GM23338 (cell line): ENCODE results near the gene UGT1A3. TPM values are rescaled to one million over a fixed set of nuclear protein-coding genes. Genes with fewer than 3 reads are reported as not detected.

Source experiments
- ATAC-seq: fragments of 200-7000 bp; cut with Tn5 transposase; 3 replicates; pipeline ENCODE4 v1.9.1; 2020
- DNase-seq: peaks from one replicate; pipeline ENCODE4 v3.0.0-alpha.2; 2015; ENCODE audit warnings: low spot score
- H2AFZ ChIP-seq: fragments of 200-600 bp; sonication (generic); 2 replicates; pipeline ENCODE4 v1.8.0; 2016; ENCODE audit warnings: antibody characterized with exemption, mild to moderate bottlenecking, moderate library complexity
- H3F3A ChIP-seq: fragments of 200-600 bp; sonication (generic); replicated peaks from 2 replicates; pipeline ENCODE4 v1.8.0; 2017; ENCODE audit warnings: antibody characterized with exemption, mixed run types, low read depth
- H3K27ac ChIP-seq: fragments of 200-600 bp; sonication (generic); 2 replicates; pipeline ENCODE4 v1.6.1; 2016; ENCODE audit warnings: low read depth
- H3K27me3 ChIP-seq: fragments of 200-600 bp; sonication (generic); 2 replicates; pipeline ENCODE4 v1.8.0; 2016; ENCODE audit warnings: mild to moderate bottlenecking, mixed run types, moderate library complexity; ENCODE audit not compliant: insufficient read depth
- H3K36me3 ChIP-seq: fragments of 200-600 bp; sonication (generic); 2 replicates; pipeline ENCODE4 v1.8.0; 2016; ENCODE audit warnings: mild to moderate bottlenecking; ENCODE audit not compliant: insufficient read depth
- H3K4me1 ChIP-seq: fragments of 200-600 bp; sonication (generic); 2 replicates; pipeline ENCODE4 v1.8.0; 2016; ENCODE audit warnings: mild to moderate bottlenecking, moderate library complexity; ENCODE audit not compliant: insufficient read depth
- H3K4me2 ChIP-seq: fragments of 200-600 bp; sonication (generic); 2 replicates; pipeline ENCODE4 v1.7.1; 2017; ENCODE audit warnings: mixed run types
- H3K4me3 ChIP-seq: fragments of 200-600 bp; sonication (generic); 2 replicates; pipeline ENCODE4 v1.6.1; 2016; ENCODE audit warnings: mixed run types
- H3K79me2 ChIP-seq: fragments of 200-600 bp; sonication (generic); replicated peaks from 2 replicates; pipeline ENCODE4 v1.8.0; 2017; ENCODE audit warnings: mild to moderate bottlenecking; ENCODE audit not compliant: insufficient read depth
- H3K9me2 ChIP-seq: fragments of 200-600 bp; sonication (generic); 2 replicates; pipeline ENCODE4 v1.8.0; 2017; ENCODE audit not compliant: insufficient read depth
- H4K20me1 ChIP-seq: fragments of 200-600 bp; sonication (generic); replicated peaks from 2 replicates; pipeline ENCODE4 v1.8.0; 2017; ENCODE audit warnings: mild to moderate bottlenecking; ENCODE audit not compliant: insufficient read depth
- H3K27ac Mint-ChIP-seq: 2 replicates; pipeline ENCODE4 v1.8.0; 2020; ENCODE audit warnings: inconsistent platforms, mild to moderate bottlenecking, moderate library complexity, mixed read lengths
- H3K27me3 Mint-ChIP-seq: 3 replicates; pipeline ENCODE4 v1.8.0; 2022; ENCODE audit warnings: low read depth, mild to moderate bottlenecking, moderate library complexity, mixed read lengths, inconsistent platforms; ENCODE audit not compliant: insufficient read depth, poor library complexity
- H3K36me3 Mint-ChIP-seq: 3 replicates; pipeline ENCODE4 v1.8.0; 2021; ENCODE audit warnings: low read depth, mild to moderate bottlenecking, inconsistent platforms, moderate library complexity, mixed read lengths
- H3K4me1 Mint-ChIP-seq: 3 replicates; pipeline ENCODE4 v1.8.0; 2020; ENCODE audit warnings: mild to moderate bottlenecking, inconsistent platforms, mixed read lengths
- H3K4me3 Mint-ChIP-seq: 3 replicates; pipeline ENCODE4 v1.8.0; 2021; ENCODE audit warnings: moderate library complexity, mild to moderate bottlenecking, inconsistent platforms, mixed read lengths
- H3K9me3 Mint-ChIP-seq: 3 replicates; pipeline ENCODE4 v1.8.0; 2020; ENCODE audit warnings: moderate library complexity, mild to moderate bottlenecking, inconsistent platforms, mixed read lengths
- CREB1 ChIP-seq: fragments of 250-450 bp; sonication (Bioruptor Pico); IDR thresholded peaks from 2 replicates; pipeline ENCODE4 v1.5.0; 2020; ENCODE audit warnings: low read depth, mild to moderate bottlenecking, moderate library complexity
- EZH2 ChIP-seq: fragments of 200-600 bp; sonication (generic); IDR thresholded peaks from one replicate; pipeline ENCODE4 v1.8.0; 2017; ENCODE audit warnings: antibody characterized with exemption, mild to moderate bottlenecking, low read depth; ENCODE audit not compliant: unreplicated experiment
- EZH2phosphoT487 ChIP-seq: fragments of 200-600 bp; sonication (generic); IDR thresholded peaks from one replicate; pipeline ENCODE4 v1.8.1; 2018; ENCODE audit warnings: antibody characterized with exemption; ENCODE audit not compliant: unreplicated experiment
- STAT1 ChIP-seq: IDR thresholded peaks from one replicate; pipeline ENCODE4 v1.6.1; 2016; ENCODE audit warnings: antibody characterized with exemption; ENCODE audit not compliant: unreplicated experiment
- ZNF114 ChIP-seq: fragments of 250-450 bp; sonication (Bioruptor Pico); IDR thresholded peaks from 2 replicates; pipeline ENCODE4 v1.5.0; 2020; ENCODE audit warnings: mild to moderate bottlenecking, moderate library complexity
- ZNF462 ChIP-seq: fragments of 250-450 bp; sonication (Bioruptor Pico); IDR thresholded peaks from 2 replicates; pipeline ENCODE4 v1.5.0; 2020; ENCODE audit warnings: mild to moderate bottlenecking, moderate library complexity
- polyA plus RNA-seq: library from polyadenylated mRNA; unstranded; fragments of >200 nt; fragmentation: Nextera tagmentation; extraction: Ambion mirVana; gene quantifications from 2 replicates; pipeline ENCODE4 v1.2.1, GENCODE V29; 2016
- total RNA-seq: library from RNA; depleted of rRNA; stranded (reverse); fragments of >200 nt; shearing (Covaris generic); gene quantifications from 2 replicates; pipeline ENCODE4 v1.2.3, GENCODE V29; 2014

Gene UGT1A3
- total and polyA plus RNA-seq, 2 experiments from 2014 or later = not detected

- no peaks in the 10 kb centered on the region for H3K79me2 ChIP-seq
- H3K36me3 ChIP-seq = no peaks in the 10 kb centered on the region
- no peak overlapping the region for H3K4me3 ChIP-seq
- DNase-seq (no peak), ATAC-seq (no peak)
- H3K4me2 ChIP-seq = no peak overlapping the region
- no peak overlapping the region for H3K27ac ChIP-seq
- H3K27me3 Mint-ChIP-seq = no peaks in the 10 kb centered on the region
- H3K4me1 ChIP-seq = no peaks in the 10 kb centered on the region
- H3K27me3 ChIP-seq = no peaks in the 10 kb centered on the region
- no peaks in the 10 kb centered on the region for H3F3A ChIP-seq
- no peaks in the 10 kb centered on the region; the same call in 2 of the 3 replicates for H3K4me1 Mint-ChIP-seq
- no peak overlapping the region for H2AFZ ChIP-seq
- H3K27ac Mint-ChIP-seq = no peak overlapping the region
- no peak overlapping the region for H3K4me3 Mint-ChIP-seq
- H3K36me3 Mint-ChIP-seq = peaks cover 8% of the 10 kb centered on the region
- H3K9me2 ChIP-seq = peaks cover 4% of the 10 kb centered on the region; the same call in 1 of the 2 replicates
- H4K20me1 ChIP-seq = no peaks in the 10 kb centered on the region
- TF ChIP-seq ZNF114 (CRISPR knock-in tag) (no peak), CREB1 (CRISPR knock-in tag) (no peak), ZNF462 (CRISPR knock-in tag) (no peak), STAT1 (no peak), EZH2 (no peak), EZH2phosphoT487 (no peak)
- peaks cover 36% of the 10 kb centered on the region for H3K9me3 Mint-ChIP-seq
Measured at GRCh38 chr2:233754872-233755611, 26.2 kb downstream of the UGT1A3 start.
